Stimulated activated CD8-positive, alpha-beta memory T cell treated with anti-CD3 and anti-CD28 coated beads, Interleukin-15, amount 100 ng/mL, for 1 hour (primary cell): ENCODE data around the gene SLC38A7.

Experiments used
- DNase-seq: peaks from one replicate; pipeline ENCODE4 v3.0.0-alpha.2; 2020; ENCODE audit warnings: low read depth

SLC38A7 gene

DNA sequence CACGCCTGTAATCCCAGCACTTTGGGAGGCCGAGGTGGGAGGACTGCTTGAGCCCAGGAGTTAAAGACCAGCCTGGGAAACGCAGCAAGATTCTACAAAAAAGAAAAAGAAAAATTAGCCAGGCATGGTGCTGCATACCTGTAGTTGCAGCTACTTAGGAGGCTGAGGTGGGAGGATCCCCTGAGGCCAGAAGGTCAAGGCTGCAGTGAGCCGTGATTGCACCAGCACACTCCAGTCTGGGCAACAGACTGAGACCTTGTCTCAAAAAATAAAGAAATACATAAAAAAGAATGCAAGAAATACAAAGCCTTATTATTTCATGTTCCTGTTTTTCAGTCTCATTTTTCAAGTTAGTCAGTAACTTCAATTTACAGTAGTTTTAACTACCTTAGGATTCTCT, 49.1 kb downstream of the SLC38A7 start:
- DNase-seq = no peak

GRCh38 chr16:58634265-58634802, 50.2 kb downstream of the SLC38A7 start:
- DNase-seq = no peak

DNA sequence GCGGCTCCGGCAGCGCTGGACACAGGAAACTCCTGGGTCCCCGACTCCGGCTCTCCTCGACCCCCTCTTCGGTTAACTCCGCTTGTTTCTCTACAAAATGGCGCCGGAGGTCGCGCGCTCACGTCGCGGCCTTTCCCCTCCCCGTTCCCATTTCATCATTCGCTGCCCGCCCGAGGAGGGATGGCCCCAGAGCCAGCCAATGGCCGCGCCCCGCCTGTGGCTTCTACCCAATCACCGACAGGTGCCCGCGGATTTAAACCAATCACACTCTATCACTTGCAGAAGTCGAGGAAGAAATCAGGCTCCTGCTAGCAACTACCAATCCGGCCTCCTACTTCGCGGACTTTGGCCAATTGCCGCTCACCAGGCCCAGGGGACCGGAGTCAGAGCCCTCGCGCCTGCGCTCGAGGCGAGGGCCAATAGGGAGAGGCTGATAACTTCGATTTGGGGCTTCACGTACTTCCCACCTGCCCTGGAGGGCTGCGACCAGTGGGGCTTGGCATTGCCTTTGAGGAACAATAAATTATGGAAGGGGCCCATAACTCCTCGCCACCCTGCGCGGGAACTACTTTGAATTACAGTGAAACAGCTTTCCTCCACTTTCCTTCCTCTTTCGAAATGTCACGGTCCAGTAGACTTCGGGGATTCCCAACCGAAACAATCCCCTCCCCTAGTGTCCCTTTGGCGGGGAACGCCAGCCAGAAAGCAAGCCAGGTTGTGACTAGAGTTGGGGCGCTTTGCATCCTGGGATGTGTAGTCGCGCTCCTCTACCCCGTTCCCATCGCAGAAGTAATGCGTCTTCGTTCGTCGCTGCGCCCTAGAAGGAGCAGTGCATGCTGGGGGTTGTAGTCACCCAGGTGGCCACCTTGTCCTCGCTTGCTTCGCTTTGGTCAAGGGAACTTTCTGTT, 54.6 kb downstream of the SLC38A7 start, which contains the start of gene CNOT1:
Gene CNOT1, minus strand, starts transcription at position 94 of the 908 bp plus-strand sequence. CDS start 30,489 bp downstream, outside the sequence.
- DNase-seq = peak; percentile 94

DNA sequence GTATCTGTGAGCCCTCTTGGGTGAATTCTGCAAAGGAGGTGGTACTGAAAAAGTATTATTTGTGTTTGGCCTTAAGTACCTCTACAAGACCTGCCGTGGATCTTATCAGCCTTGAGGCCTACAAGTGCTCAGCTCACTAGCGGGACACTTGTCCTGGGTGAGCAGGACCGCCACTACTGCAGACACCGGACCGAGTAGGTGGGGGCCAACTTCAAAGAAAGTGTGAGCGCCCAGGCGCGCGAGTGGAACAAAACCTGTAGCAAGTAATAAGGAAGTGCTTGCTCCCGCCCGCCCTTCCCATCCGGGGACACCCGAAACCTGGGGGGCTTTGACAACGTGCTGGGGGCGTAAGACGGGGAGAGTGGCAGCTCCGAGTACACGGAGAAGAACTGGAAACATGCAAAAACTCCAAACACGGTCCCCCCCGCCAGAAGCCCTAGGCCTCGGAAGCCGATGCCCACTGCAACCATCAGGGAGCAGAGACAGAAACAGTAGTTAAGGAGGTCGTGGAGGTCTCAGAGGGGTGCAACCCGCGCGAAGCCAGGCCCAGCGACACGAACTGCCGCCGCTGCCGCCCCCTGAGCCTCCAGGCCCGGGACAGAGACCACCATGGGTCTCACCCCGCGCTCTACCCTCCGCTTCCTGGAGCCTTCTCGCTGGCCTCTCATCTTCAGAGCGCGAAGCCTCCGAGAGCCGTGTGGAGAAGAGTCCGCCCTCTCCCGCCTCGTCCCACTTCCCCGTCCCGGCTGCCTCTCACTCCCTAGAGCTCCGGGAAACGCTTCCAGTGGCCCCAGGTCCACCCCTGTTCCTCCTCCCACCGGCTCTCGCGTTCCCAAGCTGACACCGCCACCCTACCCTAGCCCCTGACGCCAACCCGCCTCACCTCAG, 55.5 kb downstream of the SLC38A7 start:
- DNase-seq = peak; percentile 17

GRCh38 chr16:58624209-58624608, 60.4 kb downstream of the SLC38A7 start:
- DNase-seq = no peak

- DNase-seq = no peak
These were observed 64.2 kb downstream of the SLC38A7 start for GRCh38 chr16:58620396-58620795.

DNA sequence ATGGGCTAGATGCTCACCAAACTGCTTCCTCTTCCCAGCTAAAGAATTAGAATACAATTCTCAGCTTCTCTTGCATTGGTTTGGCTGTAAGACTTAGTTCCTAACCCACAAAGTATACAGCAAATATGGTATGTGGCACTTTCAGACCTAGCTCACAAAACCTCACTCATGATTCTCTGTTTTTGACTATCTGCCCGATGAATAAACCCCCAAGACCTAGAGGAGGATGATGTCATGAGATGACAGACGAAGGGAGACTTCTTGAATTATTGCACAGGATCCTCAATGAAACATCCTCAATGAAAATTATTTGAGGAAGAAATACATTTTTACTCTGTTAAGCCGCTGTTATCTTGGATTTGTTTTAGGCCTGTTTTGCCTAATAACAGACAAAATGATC, 69.3 kb downstream of the SLC38A7 start:
- no peak for DNase-seq
